Measurements from ENCODE around the gene GH2. TPM values are rescaled to one million over a fixed set of nuclear protein-coding genes. Genes with fewer than 3 reads are reported as not detected.
"Not testable (repeated sequence)": the region's sequence is repeated elsewhere in the genome, so short reads cannot be mapped to it uniquely, and the experiment has no call there.

GH2 gene
- total RNA-seq, 1 donor from 2014 or later, result not detected

DNA sequence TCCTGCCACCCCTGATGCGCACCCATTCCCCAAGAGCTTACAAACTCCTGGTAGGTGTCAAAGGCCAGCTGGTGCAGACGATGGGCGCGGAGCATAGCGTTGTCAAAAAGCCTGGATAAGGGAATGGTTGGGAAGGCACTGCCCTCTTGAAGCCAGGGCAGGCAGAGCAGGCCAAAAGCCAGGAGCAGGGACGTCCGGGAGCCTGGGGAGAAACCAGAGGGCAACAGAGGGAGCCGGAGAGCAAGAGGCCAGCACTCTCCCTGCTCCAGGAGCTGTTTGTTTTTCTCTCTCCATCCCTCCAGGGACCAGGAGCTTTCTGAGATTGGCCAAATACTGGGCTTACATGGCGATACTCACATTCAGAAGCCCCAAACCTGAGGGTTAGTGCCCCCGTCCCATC is 36.6 kb upstream of the GH2 start:
- no peaks in the 10 kb centered on the region for H3K36me3 ChIP-seq (ENCODE audit: control insufficient read depth, insufficient read depth, low read length)
- H3K4me3 ChIP-seq (ENCODE audit: low read depth, low read length), result no peak overlapping the region
- TF ChIP-seq, protein P1, sequence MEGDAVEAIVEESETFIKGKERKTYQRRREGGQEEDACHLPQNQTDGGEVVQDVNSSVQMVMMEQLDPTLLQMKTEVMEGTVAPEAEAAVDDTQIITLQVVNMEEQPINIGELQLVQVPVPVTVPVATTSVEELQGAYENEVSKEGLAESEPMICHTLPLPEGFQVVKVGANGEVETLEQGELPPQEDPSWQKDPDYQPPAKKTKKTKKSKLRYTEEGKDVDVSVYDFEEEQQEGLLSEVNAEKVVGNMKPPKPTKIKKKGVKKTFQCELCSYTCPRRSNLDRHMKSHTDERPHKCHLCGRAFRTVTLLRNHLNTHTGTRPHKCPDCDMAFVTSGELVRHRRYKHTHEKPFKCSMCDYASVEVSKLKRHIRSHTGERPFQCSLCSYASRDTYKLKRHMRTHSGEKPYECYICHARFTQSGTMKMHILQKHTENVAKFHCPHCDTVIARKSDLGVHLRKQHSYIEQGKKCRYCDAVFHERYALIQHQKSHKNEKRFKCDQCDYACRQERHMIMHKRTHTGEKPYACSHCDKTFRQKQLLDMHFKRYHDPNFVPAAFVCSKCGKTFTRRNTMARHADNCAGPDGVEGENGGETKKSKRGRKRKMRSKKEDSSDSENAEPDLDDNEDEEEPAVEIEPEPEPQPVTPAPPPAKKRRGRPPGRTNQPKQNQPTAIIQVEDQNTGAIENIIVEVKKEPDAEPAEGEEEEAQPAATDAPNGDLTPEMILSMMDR (IDR thresholded peaks at IDR 0.05; ENCODE audit: insufficient read depth, low read length, severe bottlenecking), result no peak
- FAIRE-seq (no peak), DNase-seq (ENCODE audit: low read depth) (no peak)
- H3K27me3 ChIP-seq (ENCODE audit: control insufficient read depth, insufficient read depth, low read length), result peaks cover 5% of the 10 kb centered on the region

DNA sequence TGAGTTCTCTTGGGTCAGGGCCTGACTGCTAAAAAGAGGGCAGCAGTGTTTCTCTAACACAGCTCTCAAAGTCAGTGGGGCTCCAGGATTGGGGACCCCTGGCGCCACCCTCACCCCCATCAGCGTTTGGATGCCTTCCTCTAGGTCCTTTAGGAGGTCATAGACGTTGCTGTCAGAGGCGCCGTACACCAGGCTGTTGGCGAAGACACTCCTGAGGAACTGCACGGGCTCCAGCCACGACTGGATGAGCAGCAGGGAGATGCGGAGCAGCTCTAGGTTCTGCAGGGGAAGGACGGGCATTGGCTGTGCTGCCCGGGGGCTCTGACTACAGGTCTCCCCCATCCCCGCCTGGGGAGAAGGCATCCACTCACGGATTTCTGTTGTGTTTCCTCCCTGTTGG is 35.9 kb upstream of the GH2 start:
- TF ChIP-seq, protein P1 (IDR thresholded peaks at IDR 0.05; ENCODE audit: insufficient read depth, low read length, severe bottlenecking), result no peak
- Histone ChIP-seq H3K36me3 (ENCODE audit: control insufficient read depth, insufficient read depth, low read length) (no peaks in the 10 kb centered on the region), H3K4me3 (ENCODE audit: low read depth, low read length) (no peak overlapping the region), H3K27me3 (ENCODE audit: control insufficient read depth, insufficient read depth, low read length) (peaks cover 5% of the 10 kb centered on the region)
- FAIRE-seq (no peak), DNase-seq (ENCODE audit: low read depth) (no peak)

DNA sequence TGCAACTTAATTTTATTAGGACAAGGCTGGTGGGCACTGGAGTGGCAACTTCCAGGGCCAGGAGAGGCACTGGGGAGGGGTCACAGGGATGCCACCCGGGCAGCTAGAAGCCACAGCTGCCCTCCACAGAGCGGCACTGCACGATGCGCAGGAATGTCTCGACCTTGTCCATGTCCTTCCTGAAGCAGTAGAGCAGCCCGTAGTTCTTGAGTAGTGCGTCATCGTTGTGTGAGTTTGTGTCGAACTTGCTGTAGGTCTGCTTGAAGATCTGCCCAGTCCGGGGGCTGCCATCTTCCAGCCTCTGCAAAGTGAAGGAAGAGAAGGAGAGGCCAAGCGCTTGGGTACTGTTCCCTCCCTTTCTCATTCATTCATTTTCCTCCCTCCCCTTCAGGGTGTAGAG is 35.5 kb upstream of the GH2 start:
- not testable (repeated sequence) for H3K27me3 ChIP-seq (ENCODE audit: control insufficient read depth, insufficient read depth, low read length); DNase-seq (ENCODE audit: low read depth); FAIRE-seq; H3K4me3 ChIP-seq (ENCODE audit: low read depth, low read length); H3K36me3 ChIP-seq (ENCODE audit: control insufficient read depth, insufficient read depth, low read length)

DNA sequence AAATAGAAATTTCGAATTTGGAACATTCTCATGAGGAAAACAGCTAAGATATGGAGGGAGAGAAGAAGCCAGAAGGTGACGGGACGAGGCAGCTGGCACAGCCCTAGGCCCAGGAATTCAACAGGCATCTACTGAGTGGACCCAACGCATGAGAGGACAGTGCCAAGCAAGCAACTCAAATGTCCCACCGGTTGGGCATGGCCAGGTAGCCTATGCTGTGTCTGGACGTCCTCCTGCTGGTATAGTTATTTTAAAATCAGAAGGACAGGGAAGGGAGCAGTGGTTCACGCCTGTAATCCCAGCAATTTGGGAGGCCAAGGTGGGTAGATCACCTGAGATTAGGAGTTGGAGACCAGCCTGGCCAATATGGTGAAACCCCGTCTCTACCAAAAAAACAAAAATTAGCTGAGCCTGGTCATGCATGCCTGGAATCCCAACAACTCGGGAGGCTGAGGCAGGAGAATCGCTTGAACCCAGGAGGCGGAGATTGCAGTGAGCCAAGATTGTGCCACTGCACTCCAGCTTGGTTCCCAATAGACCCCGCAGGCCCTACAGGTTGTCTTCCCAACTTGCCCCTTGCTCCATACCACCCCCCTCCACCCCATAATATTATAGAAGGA is 34.9 kb upstream of the GH2 start:
- H3K36me3 ChIP-seq (ENCODE audit: control insufficient read depth, insufficient read depth, low read length), result no peaks in the 10 kb centered on the region
- TF ChIP-seq, protein P1 (IDR thresholded peaks at IDR 0.05; ENCODE audit: insufficient read depth, low read length, severe bottlenecking), result no peak
- FAIRE-seq, result no peak
- DNase-seq (ENCODE audit: low read depth), result no peak
- H3K4me3 ChIP-seq (ENCODE audit: low read depth, low read length), result no peak overlapping the region
- peaks cover 7% of the 10 kb centered on the region for H3K27me3 ChIP-seq (ENCODE audit: control insufficient read depth, insufficient read depth, low read length)

DNA sequence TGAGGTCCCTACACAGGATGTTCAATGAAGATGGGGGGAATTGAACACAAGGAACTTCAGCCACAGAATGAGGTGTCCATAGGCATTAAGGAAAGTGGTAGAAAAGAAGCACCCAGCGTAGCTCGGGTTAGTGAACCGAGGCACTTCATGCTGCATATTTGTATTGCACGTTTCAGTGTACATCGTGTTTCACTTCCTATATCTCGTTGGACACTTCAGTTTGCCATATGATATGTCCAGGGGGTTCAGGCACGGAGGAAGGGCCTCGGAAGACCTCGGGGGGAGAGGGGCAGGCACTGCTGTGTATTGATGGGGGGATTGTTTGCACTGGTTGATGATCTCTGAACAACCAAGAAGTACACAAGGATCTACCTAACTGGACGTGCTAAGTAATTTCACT is 34.0 kb upstream of the GH2 start:
- not testable (repeated sequence) for DNase-seq (ENCODE audit: low read depth); FAIRE-seq; H3K4me3 ChIP-seq (ENCODE audit: low read depth, low read length); H3K27me3 ChIP-seq (ENCODE audit: control insufficient read depth, insufficient read depth, low read length); H3K36me3 ChIP-seq (ENCODE audit: control insufficient read depth, insufficient read depth, low read length)

DNA sequence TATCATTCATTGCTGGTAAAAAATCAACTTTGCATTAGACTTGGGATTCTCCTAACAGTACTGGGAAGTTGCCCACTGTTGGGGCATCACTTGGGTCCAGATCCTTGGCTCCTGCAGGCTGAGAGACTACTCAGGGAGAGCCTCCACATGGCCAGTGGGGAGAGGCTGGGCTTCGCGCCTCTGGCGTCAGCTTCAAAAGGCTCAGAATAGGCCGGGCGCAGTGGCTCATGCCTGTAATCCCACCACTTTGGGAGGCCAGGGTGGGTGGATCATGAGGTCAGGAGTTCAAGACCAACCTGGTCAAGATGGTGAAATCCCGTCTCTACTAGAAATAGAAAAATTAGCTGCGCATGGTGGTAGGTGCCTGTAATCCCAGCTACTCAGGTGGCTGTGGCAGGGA is 32.7 kb upstream of the GH2 start:
- Histone ChIP-seq H3K36me3 (ENCODE audit: control insufficient read depth, insufficient read depth, low read length) (no peaks in the 10 kb centered on the region), H3K4me3 (ENCODE audit: low read depth, low read length) (no peak overlapping the region), H3K27me3 (ENCODE audit: control insufficient read depth, insufficient read depth, low read length) (peaks cover 8% of the 10 kb centered on the region)
- DNase-seq (ENCODE audit: low read depth) (no peak), FAIRE-seq (no peak)
- TF ChIP-seq, protein P1 (IDR thresholded peaks at IDR 0.05; ENCODE audit: insufficient read depth, low read length, severe bottlenecking), result no peak

DNA sequence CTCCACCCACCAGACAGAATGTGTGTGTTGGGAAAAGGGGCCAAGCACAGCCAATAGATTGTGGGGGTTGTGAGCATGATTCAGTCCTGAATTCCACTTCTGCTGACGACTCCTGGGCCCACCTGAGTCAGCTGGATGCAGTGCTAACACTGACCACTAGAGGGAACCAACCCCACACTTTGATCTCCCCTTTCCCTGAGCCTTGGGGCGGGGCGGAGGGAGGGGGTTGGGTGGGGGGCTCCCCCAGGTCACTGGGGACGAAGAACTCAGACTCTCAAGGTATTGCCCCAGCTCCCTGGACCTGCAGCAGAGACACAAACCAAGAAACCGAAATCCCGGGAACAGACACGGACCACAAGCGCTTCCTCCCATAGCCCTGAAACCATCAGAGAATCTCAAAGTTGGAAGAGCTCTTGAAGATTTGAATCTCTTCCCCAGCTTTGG is 29.9 kb upstream of the GH2 start:
- TF ChIP-seq, protein P1 (IDR thresholded peaks at IDR 0.05; ENCODE audit: insufficient read depth, low read length, severe bottlenecking), result peak; percentile 76
- Histone ChIP-seq H3K4me3 (ENCODE audit: low read depth, low read length) (no peak overlapping the region), H3K27me3 (ENCODE audit: control insufficient read depth, insufficient read depth, low read length) (peaks cover 6% of the 10 kb centered on the region), H3K36me3 (ENCODE audit: control insufficient read depth, insufficient read depth, low read length) (no peaks in the 10 kb centered on the region)
- DNase-seq (ENCODE audit: low read depth), result peak; percentile 29
- no peak for FAIRE-seq

All from bronchial epithelial cell (primary cell).